GM12874 (cell line): ENCODE results near the gene UBAP1L.

ENCODE experiments used
- TF ChIP-seq, protein P1 (sequence below): IDR thresholded peaks from 2 replicates; pipeline ENCODE4 v1.5.1; 2011; ENCODE audit warnings: low read depth, mild to moderate bottlenecking, control low read depth, low read length, moderate library complexity; ENCODE audit not compliant: insufficient read depth

UBAP1L gene

DNA sequence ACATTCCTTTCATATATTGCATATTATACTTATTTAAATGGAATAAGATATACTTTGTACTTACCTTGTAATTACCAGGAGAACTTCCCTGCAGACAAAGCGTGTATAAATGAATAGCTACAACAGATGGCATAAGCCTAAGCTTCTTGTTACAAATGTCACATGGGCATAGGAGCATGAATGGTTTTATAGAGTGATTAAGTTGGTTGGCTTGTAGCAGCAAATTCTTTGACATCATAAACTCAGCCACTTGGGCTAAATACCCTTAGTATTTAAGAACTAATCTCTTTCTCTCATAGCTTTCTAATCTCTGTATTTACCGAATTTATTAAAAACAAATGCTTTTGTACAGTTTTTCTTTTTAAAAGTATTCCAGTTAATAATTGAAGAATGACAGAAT, at the start of gene UBAP1L:
UBAP1L (minus strand) TSS at position 115 of the 400 bp plus-strand sequence. CDS start 8,985 bp downstream, outside the sequence.
- TF ChIP-seq, protein P1, sequence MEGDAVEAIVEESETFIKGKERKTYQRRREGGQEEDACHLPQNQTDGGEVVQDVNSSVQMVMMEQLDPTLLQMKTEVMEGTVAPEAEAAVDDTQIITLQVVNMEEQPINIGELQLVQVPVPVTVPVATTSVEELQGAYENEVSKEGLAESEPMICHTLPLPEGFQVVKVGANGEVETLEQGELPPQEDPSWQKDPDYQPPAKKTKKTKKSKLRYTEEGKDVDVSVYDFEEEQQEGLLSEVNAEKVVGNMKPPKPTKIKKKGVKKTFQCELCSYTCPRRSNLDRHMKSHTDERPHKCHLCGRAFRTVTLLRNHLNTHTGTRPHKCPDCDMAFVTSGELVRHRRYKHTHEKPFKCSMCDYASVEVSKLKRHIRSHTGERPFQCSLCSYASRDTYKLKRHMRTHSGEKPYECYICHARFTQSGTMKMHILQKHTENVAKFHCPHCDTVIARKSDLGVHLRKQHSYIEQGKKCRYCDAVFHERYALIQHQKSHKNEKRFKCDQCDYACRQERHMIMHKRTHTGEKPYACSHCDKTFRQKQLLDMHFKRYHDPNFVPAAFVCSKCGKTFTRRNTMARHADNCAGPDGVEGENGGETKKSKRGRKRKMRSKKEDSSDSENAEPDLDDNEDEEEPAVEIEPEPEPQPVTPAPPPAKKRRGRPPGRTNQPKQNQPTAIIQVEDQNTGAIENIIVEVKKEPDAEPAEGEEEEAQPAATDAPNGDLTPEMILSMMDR, result no peak

GRCh38 chr15:65164139-65164538, 49.1 kb upstream of the UBAP1L start:
- TF ChIP-seq, protein P1, result no peak

DNA sequence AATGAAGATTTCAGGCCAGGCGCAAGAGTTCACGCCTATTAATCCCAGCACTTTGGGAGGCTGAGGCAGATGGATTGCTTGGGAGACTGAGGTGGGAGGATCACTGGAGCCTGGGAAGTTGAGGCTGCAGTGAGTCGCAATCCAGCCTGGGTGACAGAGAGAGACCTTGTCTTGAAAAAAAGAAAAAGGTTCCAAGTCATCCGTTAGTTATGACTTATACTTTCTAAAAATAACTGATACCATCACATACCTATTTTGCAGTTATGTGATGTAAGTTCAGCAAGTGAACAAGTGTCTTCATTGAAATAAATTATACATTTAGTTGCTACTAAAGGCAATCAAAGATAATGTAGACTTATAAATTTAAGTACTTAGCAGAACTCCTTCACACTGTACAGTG, 48.0 kb upstream of the UBAP1L start:
- TF ChIP-seq, protein P1, result no peak

DNA sequence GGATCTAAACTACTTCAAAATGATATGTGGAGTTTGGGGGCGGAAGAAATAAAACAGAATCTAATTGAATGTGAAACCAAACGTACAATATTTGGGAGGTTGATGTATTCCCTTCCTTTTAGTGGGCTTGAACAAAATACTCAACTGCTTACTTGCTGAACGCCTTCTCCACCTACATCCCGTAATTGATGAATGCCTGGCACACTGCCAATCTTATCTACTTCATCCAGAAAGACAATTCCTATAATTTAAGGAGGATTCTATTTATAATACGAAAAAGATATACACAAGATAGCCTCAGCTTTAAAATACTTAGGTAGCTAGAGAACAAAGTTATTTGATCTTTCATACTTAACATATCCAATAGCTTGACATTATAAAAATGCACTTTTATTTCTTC, 41.7 kb upstream of the UBAP1L start:
- TF ChIP-seq, protein P1, result no peak

GRCh38 chr15:65154720-65155119, 39.7 kb upstream of the UBAP1L start:
- TF ChIP-seq, protein P1, result no peak

- TF ChIP-seq, protein P1, result no peak
Measured at GRCh38 chr15:65147902-65148301, 32.9 kb upstream of the UBAP1L start.

- TF ChIP-seq, protein P1, result no peak
Measured at GRCh38 chr15:65146438-65146837, 31.4 kb upstream of the UBAP1L start.
